Mammary epithelial cell (primary cell): ENCODE measurements around the gene RCAN1.
"Not testable (repeated sequence)": the region's sequence is repeated elsewhere in the genome, so short reads cannot be mapped to it uniquely, and the experiment has no call there.

Experiments used
- CTCF ChIP-seq, 2 donors: IDR thresholded peaks in 1 of 2; conservative IDR thresholded peaks in 1 of 2; 2 replicates each; pipeline ENCODE4 v1.5.1; 2011 to 2012; ENCODE audit warnings: inconsistent platforms in 2 of 2, low read length in 2 of 2, mild to moderate bottlenecking in 2 of 2, control low read depth in 1 of 2, low read depth in 1 of 2; ENCODE audit not compliant: insufficient read depth in 1 of 2; ENCODE audit errors: extremely low read depth in 1 of 2
- EZH2 ChIP-seq: IDR thresholded peaks from 2 replicates; pipeline ENCODE4 v1.6.1; 2012; ENCODE audit warnings: low read length, inconsistent platforms, borderline replicate concordance

DNA sequence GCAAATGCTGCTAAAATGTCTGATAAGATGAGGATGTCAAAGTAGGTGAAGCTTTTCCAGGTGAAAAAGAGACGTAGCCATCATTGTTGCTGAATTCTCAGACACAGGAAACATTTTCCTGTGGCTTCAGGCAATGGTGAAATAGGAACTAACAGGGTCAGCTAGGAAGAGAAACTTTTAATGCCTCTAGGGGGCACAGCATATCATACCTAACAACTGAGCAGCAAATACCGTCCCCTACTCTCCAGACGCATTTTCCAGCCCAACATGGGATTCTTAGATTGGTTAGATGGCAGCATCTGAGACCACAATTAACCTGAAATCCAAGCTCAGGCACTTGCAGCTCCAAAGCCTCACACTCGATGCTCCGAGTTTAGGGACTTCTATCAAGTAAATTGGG, 131.1 kb downstream of the RCAN1 start:
- TF ChIP-seq CTCF (conservative IDR thresholded peaks at IDR 0.05 in 1 of 2, IDR thresholded peaks at IDR 0.05 in 1 of 2; ENCODE audit: extremely low read depth in 1 of 2, insufficient read depth in 1 of 2, low read depth in 1 of 2, low read length in 2 of 2); EZH2: not testable (repeated sequence)
